NB4 (cell line): ENCODE results near the gene NMNAT3.

Experiments
- MYC ChIP-seq: IDR thresholded peaks from 2 replicates; pipeline ENCODE4 v1.6.1; 2011; ENCODE audit warnings: low read depth, low read length
- POLR2A ChIP-seq: IDR thresholded peaks from 2 replicates; pipeline ENCODE4 v1.6.1; 2011; ENCODE audit warnings: mild to moderate bottlenecking; ENCODE audit not compliant: insufficient read length; ENCODE audit errors: extremely low read depth
- TF ChIP-seq, protein P1 (sequence below): IDR thresholded peaks from one replicate; pipeline ENCODE4 v1.5.1; 2012; ENCODE audit warnings: low read depth, low read length
- TF ChIP-seq, protein P2 (sequence below): IDR thresholded peaks from 2 replicates; pipeline ENCODE4 v1.6.1; 2011; ENCODE audit warnings: low read depth, low read length

DNA sequence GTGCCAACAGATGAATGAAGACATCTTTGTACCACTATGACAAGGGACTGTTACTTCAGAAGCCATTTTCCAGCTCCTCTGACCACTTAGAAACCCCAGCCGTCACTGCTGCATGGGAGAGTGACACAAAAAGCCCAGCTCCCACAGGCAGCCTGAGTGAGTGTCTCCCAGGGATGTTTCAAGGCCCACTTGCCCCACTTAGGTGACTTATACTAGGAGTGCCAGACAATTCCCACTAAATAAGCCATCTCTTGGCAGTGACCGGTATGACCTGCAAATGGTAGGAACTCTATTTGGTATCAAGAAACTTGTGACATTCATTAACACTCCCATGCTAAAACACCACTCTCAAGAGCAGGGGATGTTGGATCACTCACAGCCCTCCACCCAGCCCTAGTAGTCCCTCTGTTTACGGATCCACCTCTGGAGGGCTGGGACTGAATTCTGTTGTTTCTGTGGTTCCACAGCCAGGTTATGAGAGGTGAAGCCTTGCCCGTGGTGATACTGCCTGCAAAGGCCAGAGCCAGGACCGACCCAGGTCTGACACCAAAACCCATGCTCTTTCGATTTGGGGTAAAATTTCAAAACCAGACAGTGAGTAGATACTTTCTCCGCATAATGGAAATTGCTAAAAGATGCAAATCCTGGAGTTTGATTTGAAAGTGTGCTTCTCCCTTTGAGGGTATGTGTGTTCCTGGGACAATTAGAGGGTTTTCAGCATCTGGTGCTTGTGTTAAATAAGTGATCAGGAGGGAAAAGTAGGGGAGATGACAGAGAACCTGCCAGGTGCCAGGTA lies 152.7 kb downstream of the NMNAT3 start:
- TF ChIP-seq, protein P1, sequence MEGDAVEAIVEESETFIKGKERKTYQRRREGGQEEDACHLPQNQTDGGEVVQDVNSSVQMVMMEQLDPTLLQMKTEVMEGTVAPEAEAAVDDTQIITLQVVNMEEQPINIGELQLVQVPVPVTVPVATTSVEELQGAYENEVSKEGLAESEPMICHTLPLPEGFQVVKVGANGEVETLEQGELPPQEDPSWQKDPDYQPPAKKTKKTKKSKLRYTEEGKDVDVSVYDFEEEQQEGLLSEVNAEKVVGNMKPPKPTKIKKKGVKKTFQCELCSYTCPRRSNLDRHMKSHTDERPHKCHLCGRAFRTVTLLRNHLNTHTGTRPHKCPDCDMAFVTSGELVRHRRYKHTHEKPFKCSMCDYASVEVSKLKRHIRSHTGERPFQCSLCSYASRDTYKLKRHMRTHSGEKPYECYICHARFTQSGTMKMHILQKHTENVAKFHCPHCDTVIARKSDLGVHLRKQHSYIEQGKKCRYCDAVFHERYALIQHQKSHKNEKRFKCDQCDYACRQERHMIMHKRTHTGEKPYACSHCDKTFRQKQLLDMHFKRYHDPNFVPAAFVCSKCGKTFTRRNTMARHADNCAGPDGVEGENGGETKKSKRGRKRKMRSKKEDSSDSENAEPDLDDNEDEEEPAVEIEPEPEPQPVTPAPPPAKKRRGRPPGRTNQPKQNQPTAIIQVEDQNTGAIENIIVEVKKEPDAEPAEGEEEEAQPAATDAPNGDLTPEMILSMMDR, result no peak
- TF ChIP-seq POLR2A, result no peak
- TF ChIP-seq, protein P2, sequence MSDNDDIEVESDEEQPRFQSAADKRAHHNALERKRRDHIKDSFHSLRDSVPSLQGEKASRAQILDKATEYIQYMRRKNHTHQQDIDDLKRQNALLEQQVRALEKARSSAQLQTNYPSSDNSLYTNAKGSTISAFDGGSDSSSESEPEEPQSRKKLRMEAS, result no peak
- no peak for TF ChIP-seq MYC
